GM12878 (cell line): Measurements from ENCODE around the gene CCNL2. TPM values are rescaled to one million over a fixed set of nuclear protein-coding genes. Genes with fewer than 3 reads are reported as not detected.

Source experiments
- ATAC-seq: fragments of 200-7000 bp; cut with Tn5 transposase; 3 replicates; pipeline ENCODE4 v1.9.1; 2020; ENCODE audit warnings: mild to moderate bottlenecking, moderate library complexity
- Bru-seq: library from RNA; stranded (reverse); fragments of 400-500 nt; gene quantifications from one replicate; lab custom pipeline; 2021; lab: Mats Ljungman, UMichigan
- BruChase-seq, 2 experiments: library from RNA; stranded (reverse); fragments of 400-500 nt; gene quantifications; one replicate each; lab custom pipeline; 2021; lab: Mats Ljungman, UMichigan
- BruUV-seq: library from RNA; stranded (reverse); fragments of 400-500 nt; replicated peaks from 2 replicates; lab custom pipeline; 2021; lab: Mats Ljungman, UMichigan
- CTCF ChIA-PET: fragments of 300-600 bp; sonication (Branson Sonifier 250); formaldehyde crosslinking; extraction: SDS; loops from one replicate; lab custom pipeline; 2021; ENCODE audit warnings: inconsistent platforms; lab: Yijun Ruan, JAX
- POLR2A ChIA-PET: fragments of 350-600 bp; formaldehyde crosslinking; extraction: SDS; loops from one replicate; lab custom pipeline; 2021; ENCODE audit warnings: inconsistent platforms; lab: Charles Lee
- RAD21 ChIA-PET: fragments of 300-600 bp; sonication (Branson Sonifier 250); formaldehyde crosslinking; loops from one replicate; lab custom pipeline; 2023; ENCODE audit warnings: antibody characterized with exemption; ENCODE audit not compliant: unreplicated experiment; lab: Charles Lee
- SMC1A ChIA-PET: fragments of 300-600 bp; sonication (Branson Sonifier 250); formaldehyde crosslinking; loops from one replicate; lab custom pipeline; 2023; ENCODE audit not compliant: unreplicated experiment, uncharacterized antibody; lab: Charles Lee
- DNase-seq: peaks from one replicate; pipeline ENCODE4 v3.0.0-alpha.2; 2011; ENCODE audit warnings: low read depth, low spot score
- FAIRE-seq: peaks from 3 replicates; lab custom pipeline; 2011; peaks lifted over from hg19 to GRCh38; lab: Jason Lieb, UNC
- H2AFZ ChIP-seq: 2 replicates; pipeline ENCODE4 v1.6.0; 2011; ENCODE audit warnings: low read depth, low read length, control low read depth; ENCODE audit not compliant: control insufficient read depth
- H3K27ac ChIP-seq: 2 replicates; pipeline ENCODE4 v1.5.1; 2011; ENCODE audit warnings: control low read depth; ENCODE audit not compliant: control insufficient read depth, insufficient read depth
- H3K27me3 ChIP-seq, 2 experiments: replicated peaks in 1 of 2; 2 replicates each; pipeline versions ENCODE4 v1.6.0 to v1.6.1; 2011; ENCODE audit warnings: low read length in 1 of 2; ENCODE audit not compliant: control insufficient read depth in 2 of 2, insufficient read depth in 2 of 2
- H3K36me3 ChIP-seq, 2 experiments: 2 replicates each; pipeline ENCODE4 v1.5.1; 2011; ENCODE audit warnings: low read length in 1 of 2; ENCODE audit not compliant: control insufficient read depth in 2 of 2, insufficient read depth in 2 of 2
- H3K4me1 ChIP-seq: 2 replicates; pipeline ENCODE4 v1.6.1; 2011; ENCODE audit warnings: mild to moderate bottlenecking, low read length, moderate library complexity, mixed read lengths; ENCODE audit not compliant: control insufficient read depth, insufficient read depth
- H3K4me2 ChIP-seq: 2 replicates; pipeline ENCODE4 v1.6.0; 2011; ENCODE audit warnings: control low read depth; ENCODE audit not compliant: control insufficient read depth, insufficient read depth
- H3K4me3 ChIP-seq: fragments of 200-600 bp; sonication (generic); 2 replicates; pipeline ENCODE4 v1.5.1; 2016
- H3K79me2 ChIP-seq: 2 replicates; pipeline ENCODE4 v1.6.0; 2011; ENCODE audit warnings: low read length; ENCODE audit not compliant: control insufficient read depth, insufficient read depth
- H3K9ac ChIP-seq: 2 replicates; pipeline ENCODE4 v1.8.0; 2011; ENCODE audit warnings: low read length, control low read depth, mixed read lengths; ENCODE audit not compliant: control insufficient read depth, insufficient read depth
- H3K9me3 ChIP-seq: replicated peaks from 3 replicates; pipeline ENCODE4 v1.5.1; 2011; ENCODE audit warnings: mild to moderate bottlenecking, low read length; ENCODE audit not compliant: control insufficient read depth, insufficient read depth
- H4K20me1 ChIP-seq: 2 replicates; pipeline ENCODE4 v1.6.0; 2011; ENCODE audit not compliant: control insufficient read depth, insufficient read depth
- CBFB ChIP-seq: IDR thresholded peaks from 2 replicates; pipeline ENCODE4 v1.6.1; 2016; ENCODE audit warnings: antibody characterized with exemption, low read depth
- CEBPZ ChIP-seq: fragments of 150-350 bp; IDR thresholded peaks from 2 replicates; pipeline ENCODE4 v1.6.1; 2016; ENCODE audit warnings: low read depth, low read length
- ESRRA ChIP-seq: IDR thresholded peaks from 2 replicates; pipeline ENCODE4 v1.6.1; 2012; ENCODE audit warnings: mild to moderate bottlenecking, low read length, improper control_type of control experiment
- MEF2B ChIP-seq: fragments of 450-650 bp; IDR thresholded peaks from 2 replicates; pipeline ENCODE4 v1.6.1; 2018; ENCODE audit warnings: mild to moderate bottlenecking, moderate library complexity; ENCODE audit not compliant: partially characterized antibody, poor library complexity, severe bottlenecking
- NFYA ChIP-seq: IDR thresholded peaks from 2 replicates; pipeline ENCODE4 v1.6.1; 2011; ENCODE audit warnings: low read depth, mild to moderate bottlenecking, low read length, improper control_type of control experiment, borderline replicate concordance
- NR2C1 ChIP-seq: fragments of 450-650 bp; IDR thresholded peaks from 2 replicates; pipeline ENCODE4 v1.6.1; 2017; ENCODE audit warnings: antibody characterized with exemption, mild to moderate bottlenecking, moderate library complexity
- POU2F2 ChIP-seq: IDR thresholded peaks from 3 replicates; pipeline ENCODE4 v1.6.1; 2011; ENCODE audit warnings: low read depth, mild to moderate bottlenecking, low read length, borderline replicate concordance
- SIN3A ChIP-seq: IDR thresholded peaks from 2 replicates; pipeline ENCODE4 v1.6.1; 2012; ENCODE audit warnings: low read depth, low read length, improper control_type of control experiment
- SMAD1 ChIP-seq: fragments of 450-650 bp; IDR thresholded peaks from 2 replicates; pipeline ENCODE4 v1.6.1; 2018; ENCODE audit warnings: mild to moderate bottlenecking, low read depth; ENCODE audit not compliant: partially characterized antibody
- ZBED1 ChIP-seq: IDR thresholded peaks from 2 replicates; pipeline ENCODE4 v1.6.1; 2016; ENCODE audit warnings: borderline replicate concordance
- WGBS: methylation state at CpG from one replicate; pipeline ENCODE4 v1.1.6; 2016; ENCODE audit warnings: low lambda C conversion rate; ENCODE audit not compliant: insufficient replicate concordance, insufficient coverage; ENCODE audit errors: missing lambda C conversion rate; 5-methylcytosine and 5-hydroxymethylcytosine counted together
- in situ Hi-C: fragments of 300-500 bp; cut with MboI; formaldehyde crosslinking; loops from 9 replicates; pipeline ENCODE4 v1.14.3; 2018; ENCODE audit warnings: mixed read lengths
- intact Hi-C: fragments of 100-400 bp; cut with micrococcal nuclease; formaldehyde crosslinking; loops from one replicate; pipeline ENCODE4 v1.14.2; 2022; ENCODE audit not compliant: unreplicated experiment
- long read RNA-seq, 2 experiments: library from polyadenylated mRNA; unstranded; transcript quantifications; one replicate each; pipeline ENCODE4 v2.0.0, GENCODE V29; 2019 to 2020
- polyA minus RNA-seq, 3 experiments: library from RNA; depleted of rRNA, polyadenylated mRNA; stranded (reverse); fragments of >200 nt; gene quantifications; 2 replicates each; pipeline ENCODE4 v1.2.3, GENCODE V29; 2011
- polyA plus RNA-seq, 11 experiments: library from polyadenylated mRNA; depleted of rRNA in 4 of 11; unstranded in 6 of 11; stranded (reverse) in 5 of 11; fragments of >200 nt; fragmentation: Nextera tagmentation in 4 of 11; fragmentation: Illumina TruSeq in 1 of 11; extraction: Ambion mirVana in 4 of 11; extraction: Trizol in 1 of 11; gene quantifications; 1 replicate in 1 of 11; 2 replicates in 10 of 11; pipeline versions ENCODE4 v1.2.1 to v1.2.3, GENCODE V29; 2011 to 2016; ENCODE audit warnings: inconsistent platforms in 2 of 11, missing spikeins in 2 of 11, low read depth in 1 of 11
- total RNA-seq, 4 experiments: library from RNA; depleted of rRNA in 3 of 4; stranded (reverse); fragments of >200 nt in 3 of 4; fragmentation: Illumina TruSeq in 1 of 4; extraction: Trizol in 1 of 4; gene quantifications; 2 replicates each; pipeline versions ENCODE4 v1.2.1 to v1.2.3, GENCODE V29; 2013 to 2021
- TF ChIP-seq, protein P1 (sequence below): fragments of 450-650 bp; IDR thresholded peaks from 2 replicates; pipeline ENCODE4 v1.6.1; 2016; ENCODE audit warnings: mild to moderate bottlenecking

The CCNL2 gene
- 379 and 418 TPM in 2 replicates for total RNA-seq (2013; cell fraction: nucleolus; rRNA removed)
- 102 and 106 TPM in 2 replicates for total RNA-seq (2014; rRNA removed)
- total RNA-seq (2014; rRNA removed; fragmentation: Illumina TruSeq; extraction: Trizol): 42.5 and 43.2 TPM in 2 replicates
- 83.8 and 101 TPM in 2 replicates for total RNA-seq (2021)
- 37.9 TPM for polyA plus RNA-seq (2011; ENCODE audit: low read depth)
- polyA plus RNA-seq (2011; rRNA removed): 112 and 115 TPM in 2 replicates
- polyA plus RNA-seq (2011; cell fraction: cytosol; rRNA removed): 80.7 and 108 TPM in 2 replicates
- polyA plus RNA-seq (2011; cell fraction: nucleus; rRNA removed): 831 and 868 TPM in 2 replicates
- polyA plus RNA-seq (2012): 67.0 and 72.4 TPM in 2 replicates
- polyA plus RNA-seq (2014; fragmentation: Illumina TruSeq; extraction: Trizol): 33.7 and 54.3 TPM in 2 replicates
- 1 to 10 TPM; 2.1 to 5.5 TPM for polyA plus RNA-seq (2014; fragmentation: Nextera tagmentation; extraction: Ambion mirVana)
- polyA plus RNA-seq (2014; rRNA removed): 143 and 153 TPM in 2 replicates
- polyA plus RNA-seq (2016; fragmentation: Nextera tagmentation; extraction: Ambion mirVana): 100 to 1,000 TPM; 100 to 102 TPM
- polyA minus RNA-seq (2011; rRNA and poly(A)+ RNA removed): 59.9 and 80.8 TPM in 2 replicates
- polyA minus RNA-seq (2011; cell fraction: cytosol; rRNA and poly(A)+ RNA removed): 21.0 and 30.3 TPM in 2 replicates
- 105 and 145 TPM in 2 replicates for polyA minus RNA-seq (2011; cell fraction: nucleus; rRNA and poly(A)+ RNA removed)
- Bru-seq, nascent RNA: percentile 94 among the genes with signal in this experiment
- BruChase-seq, experiment 1, labeled RNA remaining after a 6-hour chase: percentile 99 among the genes with signal in this experiment
- BruChase-seq, experiment 2, labeled RNA remaining after a 2-hour chase: percentile 98 among the genes with signal in this experiment
- long read RNA-seq, experiment 1, transcript CCNL2-201 (11 exons, 2,305 nt): major isoform, 11 of 23 reads
- long read RNA-seq, experiment 1, partial matches to known transcripts: 2 of 23 reads
- long read RNA-seq, experiment 1, other reads (novel, unspliced or antisense): 7 of 23 reads
- long read RNA-seq, experiment 2, transcript CCNL2-204 (6 exons, 3,082 nt): major isoform, 8 of 17 reads
- long read RNA-seq, experiment 2, partial matches to known transcripts: 4 of 17 reads
- long read RNA-seq, experiment 2, other reads (novel, unspliced or antisense): 1 of 17 reads

DNA sequence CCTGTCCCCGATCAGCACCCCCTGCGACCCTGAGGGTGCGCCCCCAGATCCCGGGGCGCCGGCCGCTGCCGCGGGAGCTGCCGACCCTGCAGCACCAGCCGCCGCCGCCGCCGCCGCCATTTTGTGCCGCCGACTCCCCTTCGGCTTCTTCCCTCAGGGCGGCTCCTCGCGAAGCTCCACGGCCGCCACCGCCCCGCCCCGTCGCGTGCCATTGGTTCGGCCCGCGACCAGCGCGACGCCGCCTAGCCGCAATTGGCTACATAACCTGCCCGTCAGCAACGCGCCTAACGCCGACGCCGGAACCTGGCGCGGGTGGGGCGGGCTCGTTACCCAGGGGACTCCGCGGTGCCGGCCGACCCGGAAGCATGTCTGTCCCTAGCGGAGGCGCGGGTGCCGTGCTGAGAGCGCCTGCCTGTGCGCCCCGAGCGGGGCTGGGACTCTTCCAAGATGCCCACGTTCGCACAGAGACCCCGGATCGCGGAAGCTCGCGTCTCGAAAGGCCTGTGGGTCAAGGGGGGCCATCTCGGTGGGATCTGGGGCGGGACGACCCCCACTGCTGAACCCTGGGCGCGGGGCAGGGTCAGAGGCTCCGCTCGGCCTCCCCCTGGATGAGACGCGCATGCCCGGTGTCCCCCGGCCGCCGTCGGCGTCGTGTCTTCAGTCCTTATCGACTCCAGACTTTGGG lies at the start of gene CCNL2:
TSS of gene CCNL2 (minus strand) at position 149 of the 685 bp plus-strand sequence. CDS start at position 120, 29 bp downstream.
- RAD21 ChIA-PET: interaction anchor here (1.0 to 1.7 kb wide), 4 partner anchors 24 to 41 kb away, joined by 3 to 4 read pairs (median 4); partner anchors contain the start of gene AURKAIP1
- Histone ChIP-seq H3K79me2 (peaks cover 57% of the 10 kb centered on the region), H4K20me1 (no peaks in the 10 kb centered on the region; the same call in 1 of the 2 replicates), H3K4me2 (peak within 1 kb of the TSS; percentile 73), H3K27me3 (no peaks in the 10 kb centered on the region), H3K27ac (peak within 1 kb of the TSS; percentile 84), H3K9me3 (no peaks in the 10 kb centered on the region), H3K36me3 (peaks cover 20 to 33% of the 10 kb centered on the region in 2 experiments), H3K4me3 (peak within 1 kb of the TSS; percentile 91), H3K4me1 (peaks cover 26% of the 10 kb centered on the region), H3K9ac (peak within 1 kb of the TSS; percentile 99), H2AFZ (peak within 1 kb of the TSS; percentile 86)
- WGBS: 0% methylated on average over 85 of the region's 86 CpGs
- intact Hi-C loops: loop anchor here (2.0 kb wide), 2 partner anchors 41 to 51 kb away; partner anchors contain the start of gene DVL1
- ATAC-seq (peak; percentile 97), DNase-seq (peak; percentile 91), FAIRE-seq (peak; percentile 38)
- SMC1A ChIA-PET: interaction anchor here (0.8 kb wide), 1 partner anchor 41 kb away, joined by 3 read pairs; no protein-coding TSS in a partner anchor
- in situ Hi-C loops: no loop called here
- no TSS peak for BruUV-seq
- POLR2A ChIA-PET: interaction anchor here (0.6 to 2.2 kb wide), 15 partner anchors 8 to 510 kb away, joined by 3 to 17 read pairs (median 3); partner anchors contain the start of genes AURKAIP1 and MRPL20
- CTCF ChIA-PET: interaction anchor here (0.5 to 1.6 kb wide), 13 partner anchors 8 to 111 kb away, joined by 3 to 4 read pairs (median 3); partner anchors contain the start of gene AURKAIP1
- TF ChIP-seq ESRRA (0 out of 2 replicates have a peak, but pooled peaks have one; percentile 36), NFYA (peak; percentile 47), SMAD1 (no peak), MEF2B (peak; percentile 70), POU2F2 (peak; percentile 63; the same call in 1 of the 3 replicates), ZBED1 (peak; percentile 32; the same call in 1 of the 2 replicates), CBFB (peak; percentile 68; the same call in 1 of the 2 replicates), NR2C1 (peak; percentile 89), SIN3A (peak; percentile 58), CEBPZ (peak; percentile 11; the same call in 1 of the 2 replicates)
- TF ChIP-seq, protein P1, sequence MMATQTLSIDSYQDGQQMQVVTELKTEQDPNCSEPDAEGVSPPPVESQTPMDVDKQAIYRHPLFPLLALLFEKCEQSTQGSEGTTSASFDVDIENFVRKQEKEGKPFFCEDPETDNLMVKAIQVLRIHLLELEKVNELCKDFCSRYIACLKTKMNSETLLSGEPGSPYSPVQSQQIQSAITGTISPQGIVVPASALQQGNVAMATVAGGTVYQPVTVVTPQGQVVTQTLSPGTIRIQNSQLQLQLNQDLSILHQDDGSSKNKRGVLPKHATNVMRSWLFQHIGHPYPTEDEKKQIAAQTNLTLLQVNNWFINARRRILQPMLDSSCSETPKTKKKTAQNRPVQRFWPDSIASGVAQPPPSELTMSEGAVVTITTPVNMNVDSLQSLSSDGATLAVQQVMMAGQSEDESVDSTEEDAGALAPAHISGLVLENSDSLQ: peak; percentile 99
